Hepatocyte (in vitro differentiated cells): Measurements from ENCODE around the gene SCAI.

Experiments
- EZH2 ChIP-seq: fragments of 200-600 bp; sonication (generic); IDR thresholded peaks from 2 replicates; pipeline ENCODE4 v1.6.1; 2016; ENCODE audit warnings: antibody characterized with exemption, mild to moderate bottlenecking, borderline replicate concordance
- EZH2phosphoT487 ChIP-seq: fragments of 200-600 bp; sonication (generic); IDR thresholded peaks from one replicate; pipeline ENCODE4 v1.6.1; 2018; ENCODE audit warnings: antibody characterized with exemption, mild to moderate bottlenecking, low read depth, moderate library complexity; ENCODE audit not compliant: unreplicated experiment, severe bottlenecking
- TF ChIP-seq, protein P1 (sequence below): fragments of 200-600 bp; sonication (generic); IDR thresholded peaks from 2 replicates; pipeline ENCODE4 v1.5.1; 2016; ENCODE audit warnings: antibody characterized with exemption, mild to moderate bottlenecking; ENCODE audit not compliant: poor library complexity

DNA sequence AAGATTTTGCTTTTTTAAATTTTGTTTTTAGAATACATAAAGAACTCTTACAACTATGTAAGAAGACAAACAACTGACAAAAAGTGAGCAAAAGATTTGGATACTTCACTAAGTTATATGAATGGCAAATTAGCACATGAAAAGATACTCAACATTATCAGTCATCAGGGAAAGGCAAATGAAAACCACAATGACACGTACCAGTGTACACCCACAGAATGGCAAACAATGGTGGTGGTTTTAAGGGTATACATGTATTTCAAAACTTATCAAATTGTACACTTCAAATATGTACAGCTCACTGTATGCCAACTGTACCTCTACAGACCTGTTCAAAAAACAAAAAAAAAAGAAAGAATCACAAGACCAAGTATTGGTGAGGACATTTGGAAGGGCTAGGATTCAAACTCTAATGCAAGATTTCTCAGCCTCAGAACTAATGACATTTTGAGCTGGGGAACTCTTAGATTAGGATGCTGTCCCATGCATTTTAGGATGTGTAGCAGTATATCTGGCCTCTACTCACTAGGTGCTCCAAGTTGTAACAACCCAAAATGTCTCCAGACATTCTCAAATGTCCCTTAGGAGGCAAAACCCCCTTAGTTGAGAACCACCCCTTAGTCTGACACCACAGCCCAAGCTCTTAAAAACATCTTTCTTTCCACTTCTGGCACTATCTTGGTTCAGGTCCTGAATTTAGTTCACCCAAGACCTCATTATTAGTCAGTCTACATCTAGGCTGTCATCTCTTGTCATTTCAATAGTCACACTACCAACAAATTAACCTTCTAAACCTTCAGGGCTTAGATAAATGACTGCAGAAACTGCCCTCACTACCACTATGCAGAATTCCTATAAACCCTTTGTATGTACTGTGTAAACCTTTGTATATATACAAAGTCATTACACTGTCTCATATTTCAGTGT lies 9.7 kb downstream of the SCAI start:
- TF ChIP-seq EZH2 (no peak), EZH2phosphoT487 (no peak)
- TF ChIP-seq, protein P1, sequence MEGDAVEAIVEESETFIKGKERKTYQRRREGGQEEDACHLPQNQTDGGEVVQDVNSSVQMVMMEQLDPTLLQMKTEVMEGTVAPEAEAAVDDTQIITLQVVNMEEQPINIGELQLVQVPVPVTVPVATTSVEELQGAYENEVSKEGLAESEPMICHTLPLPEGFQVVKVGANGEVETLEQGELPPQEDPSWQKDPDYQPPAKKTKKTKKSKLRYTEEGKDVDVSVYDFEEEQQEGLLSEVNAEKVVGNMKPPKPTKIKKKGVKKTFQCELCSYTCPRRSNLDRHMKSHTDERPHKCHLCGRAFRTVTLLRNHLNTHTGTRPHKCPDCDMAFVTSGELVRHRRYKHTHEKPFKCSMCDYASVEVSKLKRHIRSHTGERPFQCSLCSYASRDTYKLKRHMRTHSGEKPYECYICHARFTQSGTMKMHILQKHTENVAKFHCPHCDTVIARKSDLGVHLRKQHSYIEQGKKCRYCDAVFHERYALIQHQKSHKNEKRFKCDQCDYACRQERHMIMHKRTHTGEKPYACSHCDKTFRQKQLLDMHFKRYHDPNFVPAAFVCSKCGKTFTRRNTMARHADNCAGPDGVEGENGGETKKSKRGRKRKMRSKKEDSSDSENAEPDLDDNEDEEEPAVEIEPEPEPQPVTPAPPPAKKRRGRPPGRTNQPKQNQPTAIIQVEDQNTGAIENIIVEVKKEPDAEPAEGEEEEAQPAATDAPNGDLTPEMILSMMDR: no peak
